Activated CD4-positive, alpha-beta T cell treated with anti-CD3 and anti-CD28 coated beads, Interleukin-2, amount 10 ng/mL, durations not matched to agents 7 days and 5 days (primary cell): ENCODE data around the gene PTPRM. TPM values are rescaled to one million over a fixed set of nuclear protein-coding genes. Genes with fewer than 3 reads are reported as not detected.

Experiments
- CTCF ChIA-PET: fragments of 350-600 bp; sonication (Branson Sonifier 250); formaldehyde crosslinking; loops from one replicate; lab custom pipeline; 2021; ENCODE audit warnings: antibody characterized with exemption; lab: Charles Lee
- POLR2A ChIA-PET: fragments of 350-600 bp; sonication (Branson Sonifier 250); formaldehyde crosslinking; loops from one replicate; lab custom pipeline; 2021; ENCODE audit warnings: antibody characterized with exemption; lab: Charles Lee
- DNase-seq: peaks from one replicate; pipeline ENCODE4 v3.0.0-alpha.2; 2020
- H3K27ac Mint-ChIP-seq: one replicate; pipeline ENCODE4 v1.8.0; 2021; ENCODE audit warnings: mild to moderate bottlenecking, moderate library complexity, mixed read lengths
- H3K27me3 Mint-ChIP-seq: one replicate; pipeline ENCODE4 v1.8.0; 2021; ENCODE audit warnings: mixed read lengths
- H3K36me3 Mint-ChIP-seq: one replicate; pipeline ENCODE4 v1.8.0; 2021; ENCODE audit warnings: low read depth, mixed read lengths
- H3K4me1 Mint-ChIP-seq: one replicate; pipeline ENCODE4 v1.8.0; 2021; ENCODE audit warnings: mixed read lengths
- H3K4me3 Mint-ChIP-seq: one replicate; pipeline ENCODE4 v1.8.0; 2021; ENCODE audit warnings: mild to moderate bottlenecking, moderate library complexity, mixed read lengths
- H3K9me3 Mint-ChIP-seq: one replicate; pipeline ENCODE4 v1.8.0; 2021; ENCODE audit warnings: mixed read lengths
- total RNA-seq, 2 experiments: library from RNA; stranded (reverse); gene quantifications; one replicate each; pipeline ENCODE4 v1.2.3, GENCODE V29; 2021

The PTPRM gene
- total RNA-seq, 2 experiments from 2014 or later: 5.1 to 10.5 TPM

GRCh38 chr18:7678801-7679200 is 111.7 kb downstream of the PTPRM start:
- no peak overlapping the region for H3K4me3 Mint-ChIP-seq

GRCh38 chr18:7681298-7681697 is 114.2 kb downstream of the PTPRM start:
- POLR2A ChIA-PET: no interaction called here
- CTCF ChIA-PET: interaction anchor here (0.6 kb wide), 1 partner anchor 36 kb away, joined by 4 read pairs; no protein-coding TSS in a partner anchor
- H3K36me3 Mint-ChIP-seq: no peaks in the 10 kb centered on the region
- H3K27me3 Mint-ChIP-seq: no peaks in the 10 kb centered on the region
- no peak overlapping the region for H3K27ac Mint-ChIP-seq
- DNase-seq: no peak
- no peak overlapping the region for H3K4me3 Mint-ChIP-seq
- no peaks in the 10 kb centered on the region for H3K9me3 Mint-ChIP-seq
- no peaks in the 10 kb centered on the region for H3K4me1 Mint-ChIP-seq

More at GRCh38 chr18:7678801-7679200, 111.7 kb downstream of the PTPRM start:
- Mint-ChIP-seq H3K27me3 (no peaks in the 10 kb centered on the region), H3K27ac (no peak overlapping the region), H3K4me1 (no peaks in the 10 kb centered on the region), H3K36me3 (no peaks in the 10 kb centered on the region), H3K9me3 (no peaks in the 10 kb centered on the region)
- ChIA-PET POLR2A (no interaction called here), CTCF (no interaction called here)
- DNase-seq: no peak

- Mint-ChIP-seq H3K27ac (no peak overlapping the region), H3K36me3 (no peaks in the 10 kb centered on the region), H3K4me3 (no peak overlapping the region), H3K9me3 (no peaks in the 10 kb centered on the region), H3K4me1 (no peaks in the 10 kb centered on the region), H3K27me3 (no peaks in the 10 kb centered on the region)
- no peak for DNase-seq
- CTCF ChIA-PET: no interaction called here
- POLR2A ChIA-PET: no interaction called here
Measured at GRCh38 chr18:7682321-7682720, 115.2 kb downstream of the PTPRM start.

GRCh38 chr18:7683753-7684152 is 116.6 kb downstream of the PTPRM start:
- no peaks in the 10 kb centered on the region for H3K4me1 Mint-ChIP-seq
- ChIA-PET POLR2A (no interaction called here), CTCF (no interaction called here)
- H3K36me3 Mint-ChIP-seq: no peaks in the 10 kb centered on the region
- no peak overlapping the region for H3K27ac Mint-ChIP-seq
- H3K9me3 Mint-ChIP-seq: no peaks in the 10 kb centered on the region
- H3K4me3 Mint-ChIP-seq: no peak overlapping the region
- no peak for DNase-seq
- H3K27me3 Mint-ChIP-seq: no peaks in the 10 kb centered on the region

- Mint-ChIP-seq H3K4me3 (no peak overlapping the region), H3K4me1 (no peaks in the 10 kb centered on the region), H3K27ac (no peak overlapping the region), H3K36me3 (no peaks in the 10 kb centered on the region), H3K27me3 (no peaks in the 10 kb centered on the region), H3K9me3 (no peaks in the 10 kb centered on the region)
- no peak for DNase-seq
- ChIA-PET CTCF (no interaction called here), POLR2A (no interaction called here)
Measured at GRCh38 chr18:7684357-7684756, 117.2 kb downstream of the PTPRM start.

- Mint-ChIP-seq H3K4me1 (no peaks in the 10 kb centered on the region), H3K9me3 (no peaks in the 10 kb centered on the region), H3K27ac (no peak overlapping the region), H3K27me3 (no peaks in the 10 kb centered on the region), H3K36me3 (no peaks in the 10 kb centered on the region), H3K4me3 (no peak overlapping the region)
- DNase-seq: no peak
- ChIA-PET CTCF (no interaction called here), POLR2A (no interaction called here)
Measured at GRCh38 chr18:7684966-7685365, 117.8 kb downstream of the PTPRM start.

GRCh38 chr18:7686278-7686677 is 119.2 kb downstream of the PTPRM start:
- CTCF ChIA-PET: interaction anchor here (0.9 kb wide), 1 partner anchor 11 kb away, joined by 6 read pairs; no protein-coding TSS in a partner anchor
- Mint-ChIP-seq H3K9me3 (no peaks in the 10 kb centered on the region), H3K4me1 (no peaks in the 10 kb centered on the region), H3K27me3 (no peaks in the 10 kb centered on the region), H3K27ac (no peak overlapping the region), H3K36me3 (no peaks in the 10 kb centered on the region), H3K4me3 (no peak overlapping the region)
- DNase-seq: no peak
- POLR2A ChIA-PET: no interaction called here

GRCh38 chr18:7688580-7688979 is 121.5 kb downstream of the PTPRM start:
- no peaks in the 10 kb centered on the region for H3K36me3 Mint-ChIP-seq
- no peak overlapping the region for H3K27ac Mint-ChIP-seq
- no peaks in the 10 kb centered on the region for H3K4me1 Mint-ChIP-seq
- H3K4me3 Mint-ChIP-seq: no peak overlapping the region
- CTCF ChIA-PET: no interaction called here
- H3K27me3 Mint-ChIP-seq: no peaks in the 10 kb centered on the region
- POLR2A ChIA-PET: no interaction called here
- H3K9me3 Mint-ChIP-seq: no peaks in the 10 kb centered on the region
- no peak for DNase-seq

- no peaks in the 10 kb centered on the region for H3K27me3 Mint-ChIP-seq
- H3K4me3 Mint-ChIP-seq: no peak overlapping the region
- H3K9me3 Mint-ChIP-seq: no peaks in the 10 kb centered on the region
- H3K4me1 Mint-ChIP-seq: no peaks in the 10 kb centered on the region
- POLR2A ChIA-PET: no interaction called here
- H3K27ac Mint-ChIP-seq: no peak overlapping the region
- CTCF ChIA-PET: no interaction called here
- no peak for DNase-seq
- H3K36me3 Mint-ChIP-seq: no peaks in the 10 kb centered on the region
Measured at GRCh38 chr18:7691206-7691605, 124.1 kb downstream of the PTPRM start.

- Mint-ChIP-seq H3K27me3 (no peaks in the 10 kb centered on the region), H3K4me1 (no peaks in the 10 kb centered on the region), H3K4me3 (no peak overlapping the region), H3K27ac (no peak overlapping the region), H3K9me3 (no peaks in the 10 kb centered on the region), H3K36me3 (no peaks in the 10 kb centered on the region)
- ChIA-PET POLR2A (no interaction called here), CTCF (interaction anchor here (0.9 kb wide), 1 partner anchor 10 kb away, joined by 6 read pairs; no protein-coding TSS in a partner anchor)
- DNase-seq: no peak
Measured at GRCh38 chr18:7696780-7697179, 129.7 kb downstream of the PTPRM start.

GRCh38 chr18:7697306-7697705 is 130.2 kb downstream of the PTPRM start:
- CTCF ChIA-PET: interaction anchor here (0.9 kb wide), 1 partner anchor 11 kb away, joined by 6 read pairs; no protein-coding TSS in a partner anchor
- Mint-ChIP-seq H3K36me3 (no peaks in the 10 kb centered on the region), H3K27me3 (no peaks in the 10 kb centered on the region), H3K4me3 (no peak overlapping the region), H3K9me3 (no peaks in the 10 kb centered on the region), H3K27ac (no peak overlapping the region), H3K4me1 (no peaks in the 10 kb centered on the region)
- DNase-seq: no peak
- POLR2A ChIA-PET: no interaction called here

GRCh38 chr18:7711495-7711894 is 144.4 kb downstream of the PTPRM start:
- no peak for DNase-seq
- no peak overlapping the region for H3K4me3 Mint-ChIP-seq
- no peak overlapping the region for H3K27ac Mint-ChIP-seq
- CTCF ChIA-PET: no interaction called here
- no peaks in the 10 kb centered on the region for H3K4me1 Mint-ChIP-seq
- peaks cover 9% of the 10 kb centered on the region for H3K9me3 Mint-ChIP-seq
- H3K36me3 Mint-ChIP-seq: no peaks in the 10 kb centered on the region
- POLR2A ChIA-PET: no interaction called here
- no peaks in the 10 kb centered on the region for H3K27me3 Mint-ChIP-seq

GRCh38 chr18:7720395-7720794 is 153.3 kb downstream of the PTPRM start:
- ChIA-PET POLR2A (no interaction called here), CTCF (no interaction called here)
- no peaks in the 10 kb centered on the region for H3K9me3 Mint-ChIP-seq
- no peaks in the 10 kb centered on the region for H3K4me1 Mint-ChIP-seq
- no peaks in the 10 kb centered on the region for H3K27me3 Mint-ChIP-seq
- H3K36me3 Mint-ChIP-seq: no peaks in the 10 kb centered on the region
- H3K4me3 Mint-ChIP-seq: no peak overlapping the region
- H3K27ac Mint-ChIP-seq: no peak overlapping the region
- no peak for DNase-seq

GRCh38 chr18:7721532-7721931 is 154.4 kb downstream of the PTPRM start:
- Mint-ChIP-seq H3K36me3 (no peaks in the 10 kb centered on the region), H3K4me3 (no peak overlapping the region), H3K9me3 (no peaks in the 10 kb centered on the region), H3K27me3 (no peaks in the 10 kb centered on the region), H3K4me1 (no peaks in the 10 kb centered on the region), H3K27ac (no peak overlapping the region)
- ChIA-PET POLR2A (no interaction called here), CTCF (no interaction called here)
- DNase-seq: no peak
